HepG2 (cell line): ENCODE measurements around the gene EFCAB11.
A peak's percentile ranks its signal among the peaks of the same experiment; 100 is the strongest.

Experiments
- CEBPB ChIP-seq: IDR thresholded peaks from 2 replicates; pipeline ENCODE4 v1.6.1; 2011; ENCODE audit warnings: low read depth, low read length, improper control_type of control experiment, borderline replicate concordance
- JUN ChIP-seq: sonication (generic); formaldehyde crosslinking; IDR thresholded peaks from 2 replicates; pipeline ENCODE4 v1.4.0; 2020; ENCODE audit warnings: mild to moderate bottlenecking, missing genetic modification reagents
- MBD4 ChIP-seq: IDR thresholded peaks from 2 replicates; pipeline ENCODE4 v1.6.1; 2012; ENCODE audit warnings: low read length, inconsistent platforms, borderline replicate concordance
- NR2C2 ChIP-seq: sonication (generic); formaldehyde crosslinking; IDR thresholded peaks from 2 replicates; pipeline ENCODE4 v1.4.0; 2020; ENCODE audit warnings: missing genetic modification reagents, mild to moderate bottlenecking, moderate library complexity, borderline replicate concordance
- RFX5 ChIP-seq: IDR thresholded peaks from 2 replicates; pipeline ENCODE4 v1.6.1; 2011; ENCODE audit warnings: low read depth, low read length, improper control_type of control experiment
- SSRP1 ChIP-seq: IDR thresholded peaks from 2 replicates; pipeline ENCODE4 v1.6.1; 2016; ENCODE audit warnings: control low read depth
- ZNF264 ChIP-seq: sonication (generic); formaldehyde crosslinking; IDR thresholded peaks from 2 replicates; pipeline ENCODE4 v1.4.0; 2020; ENCODE audit warnings: missing genetic modification reagents
- ZNF790 ChIP-seq: sonication (generic); formaldehyde crosslinking; IDR thresholded peaks from 2 replicates; pipeline ENCODE4 v1.8.0; 2022; ENCODE audit warnings: missing genetic modification reagents, mild to moderate bottlenecking, borderline replicate concordance
- ZSCAN25 ChIP-seq: sonication (generic); formaldehyde crosslinking; IDR thresholded peaks from 2 replicates; pipeline ENCODE4 v1.8.0; 2022; ENCODE audit warnings: mild to moderate bottlenecking, missing genetic modification reagents
- TF ChIP-seq, protein P1 (sequence below): sonication (generic); formaldehyde crosslinking; IDR thresholded peaks from 2 replicates; pipeline ENCODE4 v1.4.0; 2020; ENCODE audit warnings: missing genetic modification reagents
- TF ChIP-seq, protein P2 (sequence below): sonication (generic); formaldehyde crosslinking; IDR thresholded peaks from 2 replicates; pipeline ENCODE4 v1.5.0; 2020; ENCODE audit warnings: mild to moderate bottlenecking, missing genetic modification reagents, moderate library complexity

GRCh38 chr14:89915114-89915878 is 39.2 kb downstream of the EFCAB11 start:
- TF ChIP-seq, protein P1, sequence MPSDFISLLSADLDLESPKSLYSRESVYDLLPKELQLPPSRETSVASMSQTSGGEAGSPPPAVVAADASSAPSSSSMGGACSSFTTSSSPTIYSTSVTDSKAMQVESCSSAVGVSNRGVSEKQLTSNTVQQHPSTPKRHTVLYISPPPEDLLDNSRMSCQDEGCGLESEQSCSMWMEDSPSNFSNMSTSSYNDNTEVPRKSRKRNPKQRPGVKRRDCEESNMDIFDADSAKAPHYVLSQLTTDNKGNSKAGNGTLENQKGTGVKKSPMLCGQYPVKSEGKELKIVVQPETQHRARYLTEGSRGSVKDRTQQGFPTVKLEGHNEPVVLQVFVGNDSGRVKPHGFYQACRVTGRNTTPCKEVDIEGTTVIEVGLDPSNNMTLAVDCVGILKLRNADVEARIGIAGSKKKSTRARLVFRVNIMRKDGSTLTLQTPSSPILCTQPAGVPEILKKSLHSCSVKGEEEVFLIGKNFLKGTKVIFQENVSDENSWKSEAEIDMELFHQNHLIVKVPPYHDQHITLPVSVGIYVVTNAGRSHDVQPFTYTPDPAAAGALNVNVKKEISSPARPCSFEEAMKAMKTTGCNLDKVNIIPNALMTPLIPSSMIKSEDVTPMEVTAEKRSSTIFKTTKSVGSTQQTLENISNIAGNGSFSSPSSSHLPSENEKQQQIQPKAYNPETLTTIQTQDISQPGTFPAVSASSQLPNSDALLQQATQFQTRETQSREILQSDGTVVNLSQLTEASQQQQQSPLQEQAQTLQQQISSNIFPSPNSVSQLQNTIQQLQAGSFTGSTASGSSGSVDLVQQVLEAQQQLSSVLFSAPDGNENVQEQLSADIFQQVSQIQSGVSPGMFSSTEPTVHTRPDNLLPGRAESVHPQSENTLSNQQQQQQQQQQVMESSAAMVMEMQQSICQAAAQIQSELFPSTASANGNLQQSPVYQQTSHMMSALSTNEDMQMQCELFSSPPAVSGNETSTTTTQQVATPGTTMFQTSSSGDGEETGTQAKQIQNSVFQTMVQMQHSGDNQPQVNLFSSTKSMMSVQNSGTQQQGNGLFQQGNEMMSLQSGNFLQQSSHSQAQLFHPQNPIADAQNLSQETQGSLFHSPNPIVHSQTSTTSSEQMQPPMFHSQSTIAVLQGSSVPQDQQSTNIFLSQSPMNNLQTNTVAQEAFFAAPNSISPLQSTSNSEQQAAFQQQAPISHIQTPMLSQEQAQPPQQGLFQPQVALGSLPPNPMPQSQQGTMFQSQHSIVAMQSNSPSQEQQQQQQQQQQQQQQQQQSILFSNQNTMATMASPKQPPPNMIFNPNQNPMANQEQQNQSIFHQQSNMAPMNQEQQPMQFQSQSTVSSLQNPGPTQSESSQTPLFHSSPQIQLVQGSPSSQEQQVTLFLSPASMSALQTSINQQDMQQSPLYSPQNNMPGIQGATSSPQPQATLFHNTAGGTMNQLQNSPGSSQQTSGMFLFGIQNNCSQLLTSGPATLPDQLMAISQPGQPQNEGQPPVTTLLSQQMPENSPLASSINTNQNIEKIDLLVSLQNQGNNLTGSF (CRISPR knock-in tag): no peak
- TF ChIP-seq ZNF264 (CRISPR knock-in tag) (no peak), NR2C2 (CRISPR knock-in tag) (no peak), RFX5 (no peak), JUN (CRISPR knock-in tag) (no peak), ZNF790 (CRISPR knock-in tag) (no peak), SSRP1 (no peak), ZSCAN25 (no peak), MBD4 (no peak), CEBPB (peak; percentile 74)
- TF ChIP-seq, protein P2, sequence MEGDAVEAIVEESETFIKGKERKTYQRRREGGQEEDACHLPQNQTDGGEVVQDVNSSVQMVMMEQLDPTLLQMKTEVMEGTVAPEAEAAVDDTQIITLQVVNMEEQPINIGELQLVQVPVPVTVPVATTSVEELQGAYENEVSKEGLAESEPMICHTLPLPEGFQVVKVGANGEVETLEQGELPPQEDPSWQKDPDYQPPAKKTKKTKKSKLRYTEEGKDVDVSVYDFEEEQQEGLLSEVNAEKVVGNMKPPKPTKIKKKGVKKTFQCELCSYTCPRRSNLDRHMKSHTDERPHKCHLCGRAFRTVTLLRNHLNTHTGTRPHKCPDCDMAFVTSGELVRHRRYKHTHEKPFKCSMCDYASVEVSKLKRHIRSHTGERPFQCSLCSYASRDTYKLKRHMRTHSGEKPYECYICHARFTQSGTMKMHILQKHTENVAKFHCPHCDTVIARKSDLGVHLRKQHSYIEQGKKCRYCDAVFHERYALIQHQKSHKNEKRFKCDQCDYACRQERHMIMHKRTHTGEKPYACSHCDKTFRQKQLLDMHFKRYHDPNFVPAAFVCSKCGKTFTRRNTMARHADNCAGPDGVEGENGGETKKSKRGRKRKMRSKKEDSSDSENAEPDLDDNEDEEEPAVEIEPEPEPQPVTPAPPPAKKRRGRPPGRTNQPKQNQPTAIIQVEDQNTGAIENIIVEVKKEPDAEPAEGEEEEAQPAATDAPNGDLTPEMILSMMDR (CRISPR knock-in tag): peak; percentile 82
